ENCODE data around the gene INSYN1. TPM values are rescaled to one million over a fixed set of nuclear protein-coding genes. Genes with fewer than 3 reads are reported as not detected.

Gene INSYN1
- polyA plus RNA-seq, 1 donor from 2014 or later = 21.3 TPM

GRCh38 chr15:73709686-73710085 is 43.5 kb downstream of the INSYN1 start:
- Histone ChIP-seq H3F3A (ENCODE audit: insufficient read depth, low read length, poor library complexity, severe bottlenecking) (no peaks in the 10 kb centered on the region), H3K9me3 (ENCODE audit: low read length) (no peaks in the 10 kb centered on the region), H3K36me3 (ENCODE audit: insufficient read depth, low read length) (peaks cover 2% of the 10 kb centered on the region), H3K9me2 (ENCODE audit: insufficient read depth, low read length) (no peaks in the 10 kb centered on the region), H3K9ac (ENCODE audit: low read length) (no peak overlapping the region), H2AFZ (ENCODE audit: low read depth, low read length) (no peak overlapping the region), H3K4me3 (ENCODE audit: low read length) (no peak overlapping the region), H3K79me2 (replicated peaks; ENCODE audit: insufficient read depth, low read length) (no peaks in the 10 kb centered on the region), H3K27me3 (ENCODE audit: insufficient read depth, low read depth, low read length) (no peaks in the 10 kb centered on the region), H3K27ac (ENCODE audit: low read length) (no peak overlapping the region), H4K20me1 (ENCODE audit: insufficient read depth) (no peaks in the 10 kb centered on the region), H3K4me2 (ENCODE audit: low read length) (no peak overlapping the region)
- TF ChIP-seq REST (IDR thresholded peaks at IDR 0.05; ENCODE audit: borderline replicate concordance) = no peak
- TF ChIP-seq RAD21 (conservative IDR thresholded peaks at IDR 0.05) = no peak
- TF ChIP-seq EP300 (conservative IDR thresholded peaks at IDR 0.05; ENCODE audit: poor library complexity, severe bottlenecking) = no peak

DNA sequence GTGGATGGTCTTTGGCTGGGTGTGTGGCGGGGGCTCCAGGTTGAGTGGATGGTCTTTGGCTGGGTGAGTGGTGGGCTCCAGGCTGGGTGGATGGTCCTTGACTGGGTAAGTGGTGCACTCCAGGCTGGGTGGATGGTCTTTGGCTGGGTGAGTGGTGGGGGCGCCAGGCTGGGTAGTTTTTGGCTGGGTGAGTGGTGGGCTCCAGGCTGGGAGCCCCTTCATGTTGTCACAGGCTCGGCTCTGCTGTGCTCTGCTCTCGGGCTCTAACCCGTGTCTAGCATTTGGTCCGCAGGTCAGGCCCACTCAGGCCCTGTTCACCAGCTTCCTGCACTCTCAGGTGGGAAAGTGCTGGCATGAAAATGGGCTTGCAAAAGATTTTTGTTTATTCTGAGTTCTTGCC is 43.9 kb downstream of the INSYN1 start:
- Histone ChIP-seq H3K27me3 (ENCODE audit: insufficient read depth, low read depth, low read length) (no peaks in the 10 kb centered on the region), H4K20me1 (ENCODE audit: insufficient read depth) (no peaks in the 10 kb centered on the region), H3K4me3 (ENCODE audit: low read length) (no peak overlapping the region), H3K27ac (ENCODE audit: low read length) (no peak overlapping the region), H3K79me2 (replicated peaks; ENCODE audit: insufficient read depth, low read length) (no peaks in the 10 kb centered on the region), H3K36me3 (ENCODE audit: insufficient read depth, low read length) (no peaks in the 10 kb centered on the region), H3K9ac (ENCODE audit: low read length) (no peak overlapping the region), H3F3A (ENCODE audit: insufficient read depth, low read length, poor library complexity, severe bottlenecking) (no peaks in the 10 kb centered on the region), H3K9me2 (ENCODE audit: insufficient read depth, low read length) (no peaks in the 10 kb centered on the region), H3K4me2 (ENCODE audit: low read length) (no peak overlapping the region), H2AFZ (ENCODE audit: low read depth, low read length) (no peak overlapping the region), H3K9me3 (ENCODE audit: low read length) (no peaks in the 10 kb centered on the region)
- TF ChIP-seq RAD21 (conservative IDR thresholded peaks at IDR 0.05) (no peak), POLR2AphosphoS5 (IDR thresholded peaks at IDR 0.05) (no peak), MXI1 (conservative IDR thresholded peaks at IDR 0.05; ENCODE audit: poor library complexity, severe bottlenecking) (no peak), EZH2 (IDR thresholded peaks at IDR 0.05; ENCODE audit: borderline replicate concordance, insufficient read depth, low read length, poor library complexity, severe bottlenecking) (no peak), SMC3 (conservative IDR thresholded peaks at IDR 0.05; ENCODE audit: poor library complexity) (no peak), EP300 (conservative IDR thresholded peaks at IDR 0.05; ENCODE audit: poor library complexity, severe bottlenecking) (no peak), TAF1 (IDR thresholded peaks at IDR 0.05; ENCODE audit: low read depth) (no peak), REST (IDR thresholded peaks at IDR 0.05; ENCODE audit: borderline replicate concordance) (no peak)
- TF ChIP-seq, protein P1, sequence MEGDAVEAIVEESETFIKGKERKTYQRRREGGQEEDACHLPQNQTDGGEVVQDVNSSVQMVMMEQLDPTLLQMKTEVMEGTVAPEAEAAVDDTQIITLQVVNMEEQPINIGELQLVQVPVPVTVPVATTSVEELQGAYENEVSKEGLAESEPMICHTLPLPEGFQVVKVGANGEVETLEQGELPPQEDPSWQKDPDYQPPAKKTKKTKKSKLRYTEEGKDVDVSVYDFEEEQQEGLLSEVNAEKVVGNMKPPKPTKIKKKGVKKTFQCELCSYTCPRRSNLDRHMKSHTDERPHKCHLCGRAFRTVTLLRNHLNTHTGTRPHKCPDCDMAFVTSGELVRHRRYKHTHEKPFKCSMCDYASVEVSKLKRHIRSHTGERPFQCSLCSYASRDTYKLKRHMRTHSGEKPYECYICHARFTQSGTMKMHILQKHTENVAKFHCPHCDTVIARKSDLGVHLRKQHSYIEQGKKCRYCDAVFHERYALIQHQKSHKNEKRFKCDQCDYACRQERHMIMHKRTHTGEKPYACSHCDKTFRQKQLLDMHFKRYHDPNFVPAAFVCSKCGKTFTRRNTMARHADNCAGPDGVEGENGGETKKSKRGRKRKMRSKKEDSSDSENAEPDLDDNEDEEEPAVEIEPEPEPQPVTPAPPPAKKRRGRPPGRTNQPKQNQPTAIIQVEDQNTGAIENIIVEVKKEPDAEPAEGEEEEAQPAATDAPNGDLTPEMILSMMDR (IDR thresholded peaks at IDR 0.05; ENCODE audit: poor library complexity, severe bottlenecking) = no peak

All from neural cell (in vitro differentiated cells).